ENCODE data around the gene BCL2A1. TPM values are rescaled to one million over a fixed set of nuclear protein-coding genes. Genes with fewer than 3 reads are reported as not detected.
A peak's percentile ranks its signal among the peaks of the same experiment; 100 is the strongest.

BCL2A1 gene
- total and polyA plus RNA-seq, 10 of the 15 experiments (the other 5 are each of a cell fraction or from before 2014, with no cell fraction given), result 181 to 570 (median 321) TPM

DNA sequence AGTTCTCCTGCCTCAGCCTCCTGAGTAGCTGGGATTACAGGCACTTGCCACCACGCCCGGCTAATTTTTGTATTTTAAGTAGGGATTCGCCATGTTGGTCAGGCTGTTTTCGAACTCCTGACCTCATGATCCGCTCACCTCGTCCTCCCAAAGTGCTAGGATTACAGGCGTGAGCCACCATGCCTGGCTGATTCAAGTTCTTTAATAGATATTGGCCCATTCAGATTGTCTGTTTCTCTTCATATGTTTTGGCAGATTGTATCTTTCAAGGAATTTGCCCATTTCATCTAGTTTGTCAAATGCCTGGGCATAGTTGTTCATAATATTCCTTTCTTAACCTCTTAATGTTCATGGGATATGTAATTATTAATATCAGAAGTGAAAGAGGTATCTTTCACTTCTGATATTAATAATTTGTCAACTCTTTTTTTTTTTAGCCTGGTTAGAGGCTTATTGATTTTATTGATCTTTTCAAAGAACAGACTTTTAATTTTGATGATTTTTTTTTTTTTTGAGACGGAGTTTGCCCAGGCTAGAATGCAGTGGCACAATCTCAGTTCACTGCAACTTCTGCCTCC lies 48.3 kb upstream of the BCL2A1 start (continued):
- TF ChIP-seq, protein P1, sequence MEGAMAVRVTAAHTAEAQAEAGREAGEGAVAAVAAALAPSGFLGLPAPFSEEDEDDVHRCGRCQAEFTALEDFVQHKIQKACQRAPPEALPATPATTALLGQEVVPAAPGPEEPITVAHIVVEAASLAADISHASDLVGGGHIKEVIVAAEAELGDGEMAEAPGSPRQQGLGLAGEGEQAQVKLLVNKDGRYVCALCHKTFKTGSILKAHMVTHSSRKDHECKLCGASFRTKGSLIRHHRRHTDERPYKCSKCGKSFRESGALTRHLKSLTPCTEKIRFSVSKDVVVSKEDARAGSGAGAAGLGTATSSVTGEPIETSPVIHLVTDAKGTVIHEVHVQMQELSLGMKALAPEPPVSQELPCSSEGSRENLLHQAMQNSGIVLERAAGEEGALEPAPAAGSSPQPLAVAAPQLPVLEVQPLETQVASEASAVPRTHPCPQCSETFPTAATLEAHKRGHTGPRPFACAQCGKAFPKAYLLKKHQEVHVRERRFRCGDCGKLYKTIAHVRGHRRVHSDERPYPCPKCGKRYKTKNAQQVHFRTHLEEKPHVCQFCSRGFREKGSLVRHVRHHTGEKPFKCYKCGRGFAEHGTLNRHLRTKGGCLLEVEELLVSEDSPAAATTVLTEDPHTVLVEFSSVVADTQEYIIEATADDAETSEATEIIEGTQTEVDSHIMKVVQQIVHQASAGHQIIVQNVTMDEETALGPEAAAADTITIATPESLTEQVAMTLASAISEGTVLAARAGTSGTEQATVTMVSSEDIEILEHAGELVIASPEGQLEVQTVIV (IDR thresholded peaks at IDR 0.05; ENCODE audit: borderline replicate concordance, partially characterized antibody), result no peak
- TF ChIP-seq BMI1 (IDR thresholded peaks at IDR 0.05; ENCODE audit: borderline replicate concordance), result peak; percentile 52; the same call in 1 of the 2 replicates
- TF ChIP-seq GATAD2B (conservative IDR thresholded peaks at IDR 0.05; ENCODE audit: low read depth), result peak; percentile 50; the same call in 1 of the 2 replicates
- peak; percentile 65 for TF ChIP-seq IKZF2 (IDR thresholded peaks at IDR 0.05)
- no peak for TF ChIP-seq BRCA1 (IDR thresholded peaks at IDR 0.05; ENCODE audit: low read depth, low read length)
- TF ChIP-seq, protein P2, sequence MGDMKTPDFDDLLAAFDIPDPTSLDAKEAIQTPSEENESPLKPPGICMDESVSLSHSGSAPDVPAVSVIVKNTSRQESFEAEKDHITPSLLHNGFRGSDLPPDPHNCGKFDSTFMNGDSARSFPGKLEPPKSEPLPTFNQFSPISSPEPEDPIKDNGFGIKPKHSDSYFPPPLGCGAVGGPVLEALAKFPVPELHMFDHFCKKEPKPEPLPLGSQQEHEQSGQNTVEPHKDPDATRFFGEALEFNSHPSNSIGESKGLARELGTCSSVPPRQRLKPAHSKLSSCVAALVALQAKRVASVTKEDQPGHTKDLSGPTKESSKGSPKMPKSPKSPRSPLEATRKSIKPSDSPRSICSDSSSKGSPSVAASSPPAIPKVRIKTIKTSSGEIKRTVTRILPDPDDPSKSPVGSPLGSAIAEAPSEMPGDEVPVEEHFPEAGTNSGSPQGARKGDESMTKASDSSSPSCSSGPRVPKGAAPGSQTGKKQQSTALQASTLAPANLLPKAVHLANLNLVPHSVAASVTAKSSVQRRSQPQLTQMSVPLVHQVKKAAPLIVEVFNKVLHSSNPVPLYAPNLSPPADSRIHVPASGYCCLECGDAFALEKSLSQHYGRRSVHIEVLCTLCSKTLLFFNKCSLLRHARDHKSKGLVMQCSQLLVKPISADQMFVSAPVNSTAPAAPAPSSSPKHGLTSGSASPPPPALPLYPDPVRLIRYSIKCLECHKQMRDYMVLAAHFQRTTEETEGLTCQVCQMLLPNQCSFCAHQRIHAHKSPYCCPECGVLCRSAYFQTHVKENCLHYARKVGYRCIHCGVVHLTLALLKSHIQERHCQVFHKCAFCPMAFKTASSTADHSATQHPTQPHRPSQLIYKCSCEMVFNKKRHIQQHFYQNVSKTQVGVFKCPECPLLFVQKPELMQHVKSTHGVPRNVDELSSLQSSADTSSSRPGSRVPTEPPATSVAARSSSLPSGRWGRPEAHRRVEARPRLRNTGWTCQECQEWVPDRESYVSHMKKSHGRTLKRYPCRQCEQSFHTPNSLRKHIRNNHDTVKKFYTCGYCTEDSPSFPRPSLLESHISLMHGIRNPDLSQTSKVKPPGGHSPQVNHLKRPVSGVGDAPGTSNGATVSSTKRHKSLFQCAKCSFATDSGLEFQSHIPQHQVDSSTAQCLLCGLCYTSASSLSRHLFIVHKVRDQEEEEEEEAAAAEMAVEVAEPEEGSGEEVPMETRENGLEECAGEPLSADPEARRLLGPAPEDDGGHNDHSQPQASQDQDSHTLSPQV (IDR thresholded peaks at IDR 0.05), result no peak
- no peak for TF ChIP-seq TCF7 (IDR thresholded peaks at IDR 0.05; ENCODE audit: borderline replicate concordance)
- peak; percentile 41 for TF ChIP-seq ATF7 (IDR thresholded peaks at IDR 0.05; ENCODE audit: low read depth)

Data from GM12878 (cell line).